ENCODE results near the gene KCNC4.
A peak's percentile ranks its signal among the peaks of the same experiment; 100 is the strongest.

The KCNC4 gene

DNA sequence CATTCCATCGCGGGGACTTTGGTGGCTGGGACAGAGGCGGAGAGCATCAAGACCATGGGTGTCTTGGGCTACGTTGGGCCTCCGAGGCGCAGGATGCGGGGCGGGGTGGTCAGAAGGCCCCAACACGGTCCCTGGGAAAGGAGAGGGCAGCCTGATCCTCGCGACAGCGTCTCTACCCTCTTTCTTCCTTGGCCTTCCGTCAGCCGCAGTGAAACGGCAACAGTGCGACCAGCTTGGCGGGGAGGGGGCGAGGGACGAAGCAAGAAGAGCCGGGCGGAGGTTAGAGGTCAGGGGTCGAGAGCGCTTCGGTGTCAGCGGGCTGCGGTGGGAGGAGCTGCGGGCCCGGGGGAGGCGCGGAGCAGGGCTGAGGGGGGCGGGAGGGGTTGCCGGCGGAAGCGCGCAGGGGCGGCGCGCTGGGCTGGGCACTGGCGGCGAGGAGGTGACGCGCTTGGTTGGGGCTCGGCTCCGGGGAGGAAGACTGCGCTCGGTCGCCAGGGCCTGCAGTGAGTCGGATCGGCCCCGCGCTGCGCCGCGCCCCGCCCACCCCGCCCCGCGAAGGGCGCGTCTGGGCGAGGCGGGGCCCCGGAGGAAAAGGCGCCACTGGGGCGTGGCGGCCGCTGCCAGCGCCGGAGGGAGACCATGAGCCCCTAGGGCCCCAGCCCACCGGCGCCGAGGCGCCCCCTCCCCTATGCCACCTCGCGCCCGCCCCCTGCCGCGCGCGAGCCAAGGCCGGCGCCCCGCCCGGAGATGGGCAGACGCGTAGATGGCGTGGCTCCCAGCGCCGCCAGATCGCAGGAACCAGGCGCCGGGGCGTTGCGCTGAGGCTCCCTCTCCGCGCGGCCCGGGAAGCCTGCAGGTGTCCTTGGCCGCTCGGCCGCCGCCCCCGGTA is at the start of gene KCNC4:
Gene KCNC4 (plus strand): TSS at position 600 of the 889 bp plus-strand sequence. CDS start 1,186 bp downstream, outside the sequence.
- DNase-seq (ENCODE audit: low spot score): peak; percentile 95

- DNase-seq (ENCODE audit: low spot score): no peak
Measured at GRCh38 chr1:110160538-110161100, 49.5 kb upstream of the KCNC4 start.

GRCh38 chr1:110161165-110161564 is 48.9 kb upstream of the KCNC4 start:
- DNase-seq (ENCODE audit: low spot score): no peak

- DNase-seq (ENCODE audit: low spot score): no peak
Measured at GRCh38 chr1:110161849-110162248, 48.3 kb upstream of the KCNC4 start.

DNA sequence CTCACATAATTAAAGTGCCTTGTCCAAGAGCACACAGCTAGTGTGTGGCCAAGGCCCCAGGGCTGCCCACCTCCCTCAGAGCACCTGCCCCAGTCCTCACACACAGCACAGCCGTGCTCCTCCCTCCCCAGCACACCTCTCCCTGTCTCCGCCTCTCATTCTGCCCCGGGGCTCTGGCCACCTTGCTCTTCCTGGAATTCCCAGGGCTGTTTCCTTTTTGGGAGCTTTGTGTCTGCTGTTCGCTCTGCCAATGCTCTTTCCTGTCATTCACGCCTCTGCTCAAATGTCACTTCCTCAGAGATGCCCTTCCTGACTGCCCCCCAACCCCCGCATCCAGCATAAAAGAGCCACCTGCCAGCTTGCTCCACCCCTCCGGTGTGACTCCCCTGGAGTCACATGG is 46.5 kb upstream of the KCNC4 start:
- DNase-seq (ENCODE audit: low spot score): no peak

DNA sequence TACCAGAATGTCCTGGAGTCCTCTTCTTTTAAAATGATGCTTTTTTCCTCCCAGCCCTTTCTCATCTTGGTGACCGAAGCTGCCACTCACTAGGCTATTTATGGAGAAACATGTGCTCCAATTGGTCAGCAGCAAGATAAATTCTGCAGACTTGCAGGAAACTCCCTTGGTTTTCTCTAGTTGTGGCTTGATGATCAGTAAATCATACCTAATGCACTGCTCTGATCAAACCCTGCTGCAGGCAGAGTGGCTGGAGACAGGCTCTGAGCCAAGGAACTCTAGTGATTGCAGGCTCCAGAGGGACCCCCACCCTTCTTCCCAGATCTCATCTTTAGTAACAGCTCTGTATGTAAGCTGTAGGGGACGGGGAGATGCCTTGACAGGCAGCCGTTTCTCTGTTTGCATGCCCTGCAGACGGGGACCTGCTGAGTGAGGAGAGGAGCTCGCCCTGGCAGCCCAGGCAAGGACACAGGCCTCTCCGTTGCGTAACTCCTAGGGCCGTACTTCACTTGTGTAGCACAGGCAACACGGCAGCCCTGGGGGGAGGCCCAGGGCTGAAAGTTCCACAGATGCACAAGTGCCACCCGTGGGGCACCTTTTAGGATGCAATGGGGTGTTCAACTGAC is 45.3 kb upstream of the KCNC4 start:
- no peak for DNase-seq (ENCODE audit: low spot score)

- DNase-seq (ENCODE audit: low spot score): no peak
Measured at GRCh38 chr1:110165761-110166231, 44.3 kb upstream of the KCNC4 start.

DNA sequence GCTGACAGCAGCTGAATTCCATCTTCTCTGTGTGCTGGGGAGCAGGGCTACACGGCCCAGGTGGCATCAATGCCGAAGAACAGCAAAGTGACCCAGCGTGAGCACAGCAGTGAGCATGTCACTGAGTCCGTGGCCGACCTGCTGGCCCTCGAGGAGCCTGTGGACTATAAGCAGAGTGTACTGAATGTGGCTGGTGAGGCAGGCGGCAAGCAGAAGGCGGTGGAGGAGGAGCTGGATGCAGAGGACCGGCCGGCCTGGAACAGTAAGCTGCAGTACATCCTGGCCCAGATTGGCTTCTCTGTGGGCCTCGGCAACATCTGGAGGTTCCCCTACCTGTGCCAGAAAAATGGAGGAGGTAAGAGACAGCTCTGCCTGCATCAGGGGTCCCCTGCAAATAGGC is 43.3 kb upstream of the KCNC4 start:
- no peak for DNase-seq (ENCODE audit: low spot score)

GRCh38 chr1:110170766-110171733 is 39.1 kb upstream of the KCNC4 start:
- DNase-seq (ENCODE audit: low spot score): no peak

- no peak for DNase-seq (ENCODE audit: low spot score)
Measured at GRCh38 chr1:110172001-110172400, 38.1 kb upstream of the KCNC4 start.

GRCh38 chr1:110173466-110174105 is 36.5 kb upstream of the KCNC4 start:
- peak; percentile 41 for DNase-seq (ENCODE audit: low spot score)

GRCh38 chr1:110174961-110175360 is 35.2 kb upstream of the KCNC4 start:
- no peak for DNase-seq (ENCODE audit: low spot score)

GRCh38 chr1:110176299-110176956 is 33.7 kb upstream of the KCNC4 start:
- DNase-seq (ENCODE audit: low spot score): no peak

DNA sequence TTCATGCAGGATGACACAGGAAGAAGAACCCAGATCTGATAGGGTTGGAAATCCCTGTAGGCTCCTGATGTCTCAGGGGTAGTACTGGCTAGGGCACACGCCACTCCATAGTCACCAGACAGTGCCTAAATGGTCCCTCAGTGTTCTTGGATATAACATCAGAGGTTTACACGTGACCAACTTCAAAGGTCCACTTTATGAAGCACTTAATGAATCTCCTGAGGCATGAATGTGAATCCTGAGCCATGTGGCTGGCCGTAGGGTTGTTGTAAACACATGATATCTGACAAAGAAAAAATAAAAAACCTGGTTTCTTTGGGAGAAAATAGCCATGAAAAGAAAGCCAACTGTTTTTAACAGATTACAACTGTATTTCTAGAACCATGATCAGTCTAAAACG is 32.3 kb upstream of the KCNC4 start:
- no peak for DNase-seq (ENCODE audit: low spot score)

DNA sequence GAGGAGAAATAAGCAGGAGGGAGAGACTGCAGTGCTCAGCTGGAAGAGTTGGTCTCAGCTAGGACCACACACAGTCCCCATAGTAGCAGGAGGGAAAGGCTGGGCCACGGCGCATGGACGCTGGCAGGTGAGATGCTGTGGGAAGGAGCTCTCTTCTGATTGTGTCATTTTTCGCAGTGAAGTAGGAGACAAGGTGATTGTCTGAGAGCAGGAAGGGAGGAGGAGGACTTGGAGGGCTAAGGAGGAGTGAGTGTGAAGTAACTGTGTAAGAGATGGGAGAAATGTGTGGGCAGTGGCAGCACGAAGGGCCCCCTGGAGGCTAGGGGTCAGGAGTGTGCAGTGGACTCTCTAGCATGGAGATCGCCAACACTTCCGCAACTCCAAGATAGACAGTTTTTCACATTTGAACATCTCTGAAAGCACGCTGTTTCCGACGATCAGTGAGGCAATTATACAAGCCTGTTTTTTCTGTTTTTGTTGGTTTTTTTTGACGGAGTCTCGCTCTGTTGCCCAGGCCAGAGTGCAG is 26.4 kb upstream of the KCNC4 start:
- DNase-seq (ENCODE audit: low spot score): no peak

- no peak for DNase-seq (ENCODE audit: low spot score)
Measured at GRCh38 chr1:110184446-110184845, 25.7 kb upstream of the KCNC4 start.

GRCh38 chr1:110185181-110185580 is 24.9 kb upstream of the KCNC4 start:
- no peak for DNase-seq (ENCODE audit: low spot score)

DNA sequence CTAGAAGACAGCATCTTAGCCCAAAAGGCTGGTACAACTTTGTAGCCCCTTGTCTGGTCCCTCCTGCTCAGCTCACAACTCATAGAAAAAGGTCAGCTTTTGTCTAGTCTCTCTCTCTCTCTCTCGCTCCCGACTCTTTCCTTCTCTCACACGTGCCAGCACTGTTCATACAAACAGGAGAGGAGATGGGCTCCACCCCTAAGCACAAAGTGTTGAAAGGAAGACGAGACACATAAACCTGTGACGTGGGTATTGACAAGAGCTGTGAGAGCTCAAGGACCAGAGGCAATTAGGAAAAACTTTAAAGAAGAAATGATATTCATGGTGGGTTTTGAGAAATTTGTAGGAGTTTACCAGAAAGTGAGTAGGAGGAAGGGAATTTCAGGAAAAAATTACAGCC is 23.6 kb upstream of the KCNC4 start:
- no peak for DNase-seq (ENCODE audit: low spot score)

DNA sequence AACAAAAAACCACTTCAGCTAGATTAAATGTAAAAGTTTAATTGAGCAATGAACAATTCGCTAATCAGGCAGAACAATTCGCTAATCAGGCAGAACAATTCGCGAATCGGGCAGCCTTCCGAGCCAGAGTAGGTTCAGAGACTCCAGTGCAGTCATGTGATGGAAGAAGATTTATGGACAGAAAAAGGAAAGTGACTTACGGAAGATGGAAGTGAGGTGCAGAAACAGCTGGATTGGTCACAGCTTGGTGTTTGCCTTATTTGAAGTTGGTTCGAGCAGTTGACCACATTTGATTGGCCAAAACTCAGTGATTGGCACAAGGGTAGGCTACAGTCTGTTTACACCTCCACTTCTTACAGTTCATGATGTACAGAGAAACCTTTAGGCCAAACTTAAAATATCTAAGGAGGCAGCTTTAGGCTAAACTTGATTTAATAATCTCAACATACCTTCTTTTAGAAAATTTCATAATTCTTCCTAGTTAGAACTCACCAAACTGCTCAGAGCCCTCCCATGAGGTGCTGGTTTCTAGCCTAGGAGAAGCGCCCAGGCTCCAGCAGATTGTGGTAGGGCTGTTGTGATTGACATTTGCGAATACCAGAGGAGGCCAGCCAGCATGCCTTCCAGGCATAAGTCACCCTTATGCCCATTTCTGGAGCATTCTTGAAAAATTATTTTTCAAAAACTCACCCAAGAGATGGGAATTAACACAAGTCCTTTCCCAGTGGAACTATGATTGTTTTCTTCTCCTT is 22.8 kb upstream of the KCNC4 start:
- DNase-seq (ENCODE audit: low spot score): peak; percentile 49

Measured in AG08396 (cell line).